ENCODE data around the gene GPR78.

Gene GPR78

DNA sequence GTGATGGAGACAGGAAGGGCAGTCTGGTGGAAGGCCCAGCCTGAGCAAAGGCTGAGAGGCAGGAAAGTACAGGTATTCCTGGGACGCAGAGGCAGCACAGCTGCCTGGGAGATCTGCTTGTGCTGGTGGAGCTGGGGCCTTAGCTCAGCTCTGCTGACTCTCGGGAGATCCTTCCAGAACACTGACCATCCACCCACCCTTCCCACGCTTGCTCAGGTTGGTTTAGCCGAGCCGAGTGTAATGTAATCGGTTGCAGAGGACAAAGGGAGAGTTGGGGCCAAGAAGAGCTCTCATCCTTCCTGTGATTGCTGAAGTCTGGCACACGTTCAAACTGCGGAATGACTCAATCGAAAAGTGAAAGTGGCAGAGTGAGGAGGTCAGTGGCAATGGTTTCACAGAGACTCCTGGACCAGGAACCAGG is 43.1 kb upstream of the GPR78 start:
- DNase-seq (ENCODE audit: low read depth): peak; percentile 25
- TF ChIP-seq, protein P1, sequence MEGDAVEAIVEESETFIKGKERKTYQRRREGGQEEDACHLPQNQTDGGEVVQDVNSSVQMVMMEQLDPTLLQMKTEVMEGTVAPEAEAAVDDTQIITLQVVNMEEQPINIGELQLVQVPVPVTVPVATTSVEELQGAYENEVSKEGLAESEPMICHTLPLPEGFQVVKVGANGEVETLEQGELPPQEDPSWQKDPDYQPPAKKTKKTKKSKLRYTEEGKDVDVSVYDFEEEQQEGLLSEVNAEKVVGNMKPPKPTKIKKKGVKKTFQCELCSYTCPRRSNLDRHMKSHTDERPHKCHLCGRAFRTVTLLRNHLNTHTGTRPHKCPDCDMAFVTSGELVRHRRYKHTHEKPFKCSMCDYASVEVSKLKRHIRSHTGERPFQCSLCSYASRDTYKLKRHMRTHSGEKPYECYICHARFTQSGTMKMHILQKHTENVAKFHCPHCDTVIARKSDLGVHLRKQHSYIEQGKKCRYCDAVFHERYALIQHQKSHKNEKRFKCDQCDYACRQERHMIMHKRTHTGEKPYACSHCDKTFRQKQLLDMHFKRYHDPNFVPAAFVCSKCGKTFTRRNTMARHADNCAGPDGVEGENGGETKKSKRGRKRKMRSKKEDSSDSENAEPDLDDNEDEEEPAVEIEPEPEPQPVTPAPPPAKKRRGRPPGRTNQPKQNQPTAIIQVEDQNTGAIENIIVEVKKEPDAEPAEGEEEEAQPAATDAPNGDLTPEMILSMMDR (IDR thresholded peaks at IDR 0.05; ENCODE audit: low read depth, low read length, missing control alignments): no peak
- H3K4me3 ChIP-seq (ENCODE audit: low read depth, low read length): no peak overlapping the region

DNA sequence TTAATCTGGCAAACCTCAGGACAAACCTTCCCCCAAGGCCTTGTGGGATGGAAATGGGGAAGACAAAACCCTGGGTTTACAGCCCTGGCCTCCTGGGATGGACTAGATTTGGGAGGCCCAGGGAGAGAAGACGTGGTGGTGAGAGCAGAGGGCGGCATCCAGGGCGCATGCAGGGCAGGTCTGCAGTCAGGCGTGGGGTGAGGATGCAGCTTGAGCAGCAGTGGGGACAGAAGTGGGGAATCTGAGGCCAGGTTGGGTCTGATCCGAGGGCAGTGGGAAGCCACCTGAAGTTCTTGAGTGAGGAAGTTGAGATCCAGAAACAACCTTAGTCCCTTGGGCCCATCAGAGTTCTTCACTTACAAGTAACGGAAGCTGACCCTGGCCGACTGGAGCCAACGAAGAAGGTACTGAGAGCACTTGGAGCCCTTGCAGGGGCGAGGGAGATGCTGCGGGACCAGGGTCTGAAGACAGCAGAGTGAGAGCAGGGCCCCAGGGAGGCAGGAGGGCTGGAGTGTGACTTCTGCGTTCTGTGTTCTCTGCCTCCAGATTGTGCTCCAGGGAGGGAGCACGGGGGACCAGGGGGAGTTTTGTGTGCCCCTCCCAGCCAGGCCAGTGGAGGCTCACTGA is 42.0 kb upstream of the GPR78 start:
- TF ChIP-seq, protein P1 (IDR thresholded peaks at IDR 0.05; ENCODE audit: low read depth, low read length, missing control alignments): no peak
- no peak overlapping the region for H3K4me3 ChIP-seq (ENCODE audit: low read depth, low read length)
- no peak for DNase-seq (ENCODE audit: low read depth)

DNA sequence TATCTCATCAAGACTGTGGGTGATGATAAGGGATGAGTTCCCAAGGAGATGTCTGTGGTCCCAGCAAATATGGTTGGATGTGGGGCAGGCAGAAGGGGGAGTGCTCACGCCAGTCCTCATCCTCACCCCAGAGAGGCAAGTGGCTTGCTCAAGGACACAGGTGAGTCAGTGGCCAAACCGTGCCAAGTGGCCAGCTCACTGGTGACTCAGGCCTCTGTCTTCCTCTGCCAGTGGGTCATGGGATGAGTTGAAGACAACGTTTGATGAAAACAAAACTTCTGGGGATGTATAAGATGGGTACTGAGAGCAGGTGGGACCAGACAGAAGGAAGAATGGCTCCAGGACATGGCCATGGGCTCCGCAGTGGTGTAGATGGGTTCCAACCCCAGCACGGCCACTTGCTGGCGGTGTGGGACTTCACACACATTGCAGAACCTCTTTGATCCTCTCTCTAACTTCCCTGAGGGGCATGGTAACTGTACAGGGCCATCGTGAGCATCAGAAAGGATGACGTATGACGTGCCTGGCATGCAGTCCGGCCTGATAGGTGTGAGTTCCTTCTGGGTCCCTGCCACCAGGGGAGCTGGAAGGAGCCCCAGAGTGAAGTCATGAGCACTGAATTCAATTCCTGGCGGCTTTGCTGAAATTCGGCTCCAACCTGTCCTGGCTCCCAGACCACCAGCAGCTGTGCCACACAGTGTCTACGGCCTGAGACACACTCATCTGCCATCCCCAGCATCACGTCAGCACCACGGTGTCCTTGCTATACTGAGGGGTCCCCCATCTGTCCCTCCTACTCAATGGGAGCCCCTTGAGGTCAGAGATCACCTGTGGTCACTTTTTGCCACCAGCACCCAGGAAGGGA is 41.3 kb upstream of the GPR78 start:
- no peak overlapping the region for H3K4me3 ChIP-seq (ENCODE audit: low read depth, low read length)
- no peak for DNase-seq (ENCODE audit: low read depth)
- TF ChIP-seq, protein P1 (IDR thresholded peaks at IDR 0.05; ENCODE audit: low read depth, low read length, missing control alignments): no peak

DNA sequence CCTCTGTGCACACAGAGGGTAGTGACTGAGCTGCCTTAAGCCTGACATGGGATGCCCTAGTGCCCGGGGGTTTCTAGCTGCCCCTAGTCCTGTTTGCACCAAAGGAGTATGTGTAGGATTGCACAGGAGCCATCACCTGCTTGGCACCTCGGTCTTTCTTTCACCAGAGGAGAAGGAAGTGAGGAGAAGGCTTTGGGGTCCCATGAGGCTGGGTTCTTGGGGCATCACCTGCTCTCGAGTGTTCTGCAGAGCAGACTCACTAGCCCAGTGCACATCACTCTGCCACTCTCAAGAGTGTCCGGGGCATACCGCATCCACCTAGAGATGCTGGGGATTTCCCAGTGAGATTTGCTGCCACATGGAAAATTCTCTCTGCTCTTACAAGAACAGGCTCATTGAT is 40.5 kb upstream of the GPR78 start:
- no peak for DNase-seq (ENCODE audit: low read depth)
- TF ChIP-seq, protein P1 (IDR thresholded peaks at IDR 0.05; ENCODE audit: low read depth, low read length, missing control alignments): no peak
- H3K4me3 ChIP-seq (ENCODE audit: low read depth, low read length): no peak overlapping the region

DNA sequence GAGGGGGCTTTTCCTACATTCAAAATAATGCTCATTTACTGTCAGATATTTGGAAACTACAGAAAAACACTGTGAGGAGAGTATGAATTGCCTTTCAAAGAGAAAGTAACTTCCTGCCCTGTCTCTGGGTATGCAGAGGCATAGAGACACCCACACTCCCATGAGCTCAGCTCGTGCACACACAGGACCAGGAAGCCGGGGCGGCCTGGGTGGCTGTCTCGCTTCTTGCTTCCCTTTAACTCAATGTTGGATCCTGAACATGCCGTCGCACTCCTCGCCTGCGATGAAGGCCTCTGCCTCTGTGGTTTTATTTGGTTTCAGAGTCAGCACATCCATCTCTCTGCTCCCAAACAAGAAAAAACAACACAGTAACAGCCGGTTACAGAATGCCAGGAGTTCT is 40.1 kb upstream of the GPR78 start:
- TF ChIP-seq, protein P1 (IDR thresholded peaks at IDR 0.05; ENCODE audit: low read depth, low read length, missing control alignments): no peak
- no peak for DNase-seq (ENCODE audit: low read depth)
- no peak overlapping the region for H3K4me3 ChIP-seq (ENCODE audit: low read depth, low read length)

DNA sequence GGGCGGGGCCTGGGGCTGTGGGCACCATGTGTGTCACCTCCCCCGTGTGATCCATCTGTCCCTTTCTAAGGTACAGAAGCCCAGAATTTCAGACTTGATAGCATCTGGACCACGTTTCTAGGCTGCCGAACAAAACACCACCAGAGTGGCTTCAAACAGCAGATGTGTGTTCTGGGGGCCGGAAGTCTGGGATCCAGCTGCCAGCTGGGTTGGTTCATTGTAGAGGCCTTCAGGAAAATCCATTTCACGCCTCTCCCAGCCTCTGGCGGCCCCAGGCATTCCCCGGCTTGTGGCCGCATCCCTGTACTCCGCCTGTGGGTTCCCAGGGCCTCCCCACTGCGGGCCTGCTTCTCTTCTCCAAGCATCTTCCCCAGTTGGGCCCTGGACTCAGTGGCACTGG is 39.6 kb upstream of the GPR78 start:
- TF ChIP-seq, protein P1 (IDR thresholded peaks at IDR 0.05; ENCODE audit: low read depth, low read length, missing control alignments): no peak
- no peak overlapping the region for H3K4me3 ChIP-seq (ENCODE audit: low read depth, low read length)
- no peak for DNase-seq (ENCODE audit: low read depth)

Data from GM12864 (cell line).